Measurements from ENCODE around the gene KCTD5.
"Not testable (repeated sequence)": the region's sequence is repeated elsewhere in the genome, so short reads cannot be mapped to it uniquely, and the experiment has no call there.

- TF ChIP-seq CTCF, POLR2A (IDR thresholded peaks at IDR 0.05): not testable (repeated sequence)
Observed at GRCh38 chr16:2659560-2659959, 22.8 kb upstream of the KCTD5 start.
